Nephron progenitor cell (in vitro differentiated cells): Measurements from ENCODE around the gene RNF157.

ENCODE experiments used
- DNase-seq: peaks from one replicate; pipeline ENCODE4 v3.0.0; 2021
- H3K27ac Mint-ChIP-seq: 2 replicates; pipeline ENCODE4 v1.8.0; 2021; ENCODE audit warnings: mild to moderate bottlenecking, moderate library complexity, mixed read lengths
- H3K27me3 Mint-ChIP-seq: 2 replicates; pipeline ENCODE4 v1.8.0; 2021; ENCODE audit warnings: mild to moderate bottlenecking, low read depth, mixed read lengths; ENCODE audit not compliant: poor library complexity
- H3K36me3 Mint-ChIP-seq: 2 replicates; pipeline ENCODE4 v1.8.0; 2021; ENCODE audit warnings: low read depth, mixed read lengths
- H3K4me1 Mint-ChIP-seq: 2 replicates; pipeline ENCODE4 v1.8.0; 2021; ENCODE audit warnings: mixed read lengths
- H3K4me3 Mint-ChIP-seq: 2 replicates; pipeline ENCODE4 v1.8.0; 2021; ENCODE audit warnings: mild to moderate bottlenecking, moderate library complexity, mixed read lengths
- H3K9me3 Mint-ChIP-seq: 2 replicates; pipeline ENCODE4 v1.8.0; 2021; ENCODE audit warnings: mild to moderate bottlenecking, moderate library complexity, mixed read lengths
- TF ChIP-seq, protein P1 (sequence below): fragments of 200-600 bp; sonication (generic); IDR thresholded peaks from 2 replicates; pipeline ENCODE4 v1.5.0; 2021; ENCODE audit warnings: antibody characterized with exemption

Gene RNF157

DNA sequence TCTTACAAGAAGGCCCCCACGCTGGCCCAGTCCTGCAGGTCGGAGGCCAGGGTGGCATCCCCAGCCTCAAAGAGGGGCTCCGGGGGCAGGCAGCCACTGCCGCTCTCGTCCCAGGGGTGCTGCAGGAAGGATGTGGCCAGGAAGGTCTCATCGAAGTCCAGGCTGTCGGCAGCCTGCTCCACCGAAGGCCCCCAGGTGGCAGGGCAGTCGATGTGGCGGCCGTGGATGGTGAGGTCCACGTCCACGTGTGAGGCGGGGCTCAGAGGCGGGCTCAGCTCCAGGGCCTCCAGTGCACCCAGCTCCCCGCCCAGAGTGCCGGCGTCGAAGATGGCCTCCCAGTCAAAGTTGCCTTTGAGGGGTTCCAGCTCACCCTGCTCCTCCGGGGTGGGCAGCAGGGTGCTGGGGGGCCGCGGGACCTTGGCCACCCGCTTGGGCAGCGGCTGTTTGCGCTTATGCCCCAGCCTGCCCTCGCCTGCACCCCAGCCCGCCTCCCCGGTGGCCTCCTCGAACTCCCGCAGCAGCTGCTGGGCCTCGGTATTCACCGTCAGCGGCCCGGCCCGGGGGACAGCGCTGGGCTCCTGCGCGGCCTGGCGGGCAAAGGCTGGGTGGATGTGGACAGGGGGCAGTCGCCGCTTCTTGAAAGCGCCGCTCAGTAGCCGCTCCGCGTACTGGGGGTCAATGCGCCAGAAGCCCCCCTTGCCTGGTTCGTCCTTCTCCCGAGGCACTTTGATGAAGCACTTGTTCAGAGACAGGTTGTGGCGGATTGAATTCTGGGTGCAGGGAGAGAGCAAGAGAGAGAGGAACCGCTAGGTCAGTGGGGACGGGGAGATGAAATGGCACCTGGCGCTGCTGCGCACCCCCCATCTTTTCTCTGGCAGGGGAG, 102.7 kb downstream of the RNF157 start:
- Mint-ChIP-seq H3K4me1 (peaks cover 49% of the 10 kb centered on the region), H3K4me3 (peak overlapping the region; percentile 74), H3K27ac (no peak overlapping the region), H3K9me3 (peaks cover 6% of the 10 kb centered on the region), H3K27me3 (peaks cover 99% of the 10 kb centered on the region), H3K36me3 (no peaks in the 10 kb centered on the region)
- no peak for DNase-seq
- TF ChIP-seq, protein P1, sequence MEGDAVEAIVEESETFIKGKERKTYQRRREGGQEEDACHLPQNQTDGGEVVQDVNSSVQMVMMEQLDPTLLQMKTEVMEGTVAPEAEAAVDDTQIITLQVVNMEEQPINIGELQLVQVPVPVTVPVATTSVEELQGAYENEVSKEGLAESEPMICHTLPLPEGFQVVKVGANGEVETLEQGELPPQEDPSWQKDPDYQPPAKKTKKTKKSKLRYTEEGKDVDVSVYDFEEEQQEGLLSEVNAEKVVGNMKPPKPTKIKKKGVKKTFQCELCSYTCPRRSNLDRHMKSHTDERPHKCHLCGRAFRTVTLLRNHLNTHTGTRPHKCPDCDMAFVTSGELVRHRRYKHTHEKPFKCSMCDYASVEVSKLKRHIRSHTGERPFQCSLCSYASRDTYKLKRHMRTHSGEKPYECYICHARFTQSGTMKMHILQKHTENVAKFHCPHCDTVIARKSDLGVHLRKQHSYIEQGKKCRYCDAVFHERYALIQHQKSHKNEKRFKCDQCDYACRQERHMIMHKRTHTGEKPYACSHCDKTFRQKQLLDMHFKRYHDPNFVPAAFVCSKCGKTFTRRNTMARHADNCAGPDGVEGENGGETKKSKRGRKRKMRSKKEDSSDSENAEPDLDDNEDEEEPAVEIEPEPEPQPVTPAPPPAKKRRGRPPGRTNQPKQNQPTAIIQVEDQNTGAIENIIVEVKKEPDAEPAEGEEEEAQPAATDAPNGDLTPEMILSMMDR = no peak

DNA sequence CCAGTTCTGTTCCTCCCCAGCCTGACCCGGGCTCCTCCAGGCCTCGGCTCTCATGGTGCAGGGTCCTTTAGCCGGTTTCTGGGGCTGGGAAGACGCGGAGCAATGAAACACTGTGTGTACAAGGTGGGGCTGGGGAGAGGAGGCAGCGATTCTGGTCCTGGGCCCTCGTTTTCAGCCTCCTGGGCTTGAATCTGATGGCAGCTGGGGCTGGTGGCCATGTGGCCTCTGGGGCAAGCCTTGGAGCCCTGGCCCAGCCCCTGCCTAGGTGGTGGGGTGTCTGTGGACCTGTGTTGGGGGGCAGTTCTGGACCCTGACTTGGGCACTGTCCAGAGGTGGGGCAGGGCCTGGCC, 103.3 kb downstream of the RNF157 start:
- Mint-ChIP-seq H3K36me3 (no peaks in the 10 kb centered on the region), H3K9me3 (peaks cover 6% of the 10 kb centered on the region), H3K27me3 (peaks cover 99% of the 10 kb centered on the region), H3K4me1 (peaks cover 43% of the 10 kb centered on the region), H3K4me3 (no peak overlapping the region), H3K27ac (no peak overlapping the region)
- DNase-seq = no peak
- TF ChIP-seq, protein P1 = no peak

DNA sequence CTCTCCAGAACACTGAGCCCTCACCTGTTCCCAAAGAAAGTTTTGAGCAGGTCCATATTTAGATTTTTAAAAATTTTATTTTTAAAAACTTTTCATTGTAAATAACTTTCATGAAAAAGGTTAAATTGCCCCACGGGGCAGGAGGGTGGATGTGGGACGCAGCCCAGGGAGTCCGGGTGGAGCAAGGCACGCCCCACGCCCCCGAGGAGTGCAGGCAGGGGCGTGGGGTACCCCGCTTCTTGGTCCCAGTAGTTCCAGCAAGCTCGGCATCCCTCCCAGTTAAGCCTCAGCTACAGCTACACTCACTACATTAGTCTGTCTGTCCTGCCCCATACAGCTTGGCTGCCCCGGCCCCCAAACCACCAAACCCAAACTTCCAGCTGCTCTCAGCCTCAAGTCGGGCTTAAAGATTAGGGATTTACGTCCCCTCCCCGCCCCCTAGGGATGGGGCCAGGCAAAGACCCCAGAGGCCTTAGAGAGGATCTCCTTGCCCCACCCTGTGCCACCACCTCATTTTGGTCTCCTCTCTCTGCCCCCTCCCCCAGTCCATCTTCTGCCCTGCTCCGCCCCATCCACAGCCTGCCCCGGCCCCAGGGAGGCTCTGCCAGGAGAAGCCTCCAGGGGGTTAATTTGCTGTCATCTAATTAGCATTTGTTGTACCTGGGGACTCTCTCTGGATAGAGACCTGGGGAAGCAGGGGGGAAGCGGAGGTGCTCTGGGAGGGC, 103.9 kb downstream of the RNF157 start:
- Mint-ChIP-seq H3K36me3 (no peaks in the 10 kb centered on the region), H3K9me3 (peaks cover 6% of the 10 kb centered on the region), H3K27ac (no peak overlapping the region), H3K27me3 (peaks cover 99% of the 10 kb centered on the region), H3K4me1 (peaks cover 41% of the 10 kb centered on the region), H3K4me3 (no peak overlapping the region)
- TF ChIP-seq, protein P1 = no peak
- DNase-seq = no peak

DNA sequence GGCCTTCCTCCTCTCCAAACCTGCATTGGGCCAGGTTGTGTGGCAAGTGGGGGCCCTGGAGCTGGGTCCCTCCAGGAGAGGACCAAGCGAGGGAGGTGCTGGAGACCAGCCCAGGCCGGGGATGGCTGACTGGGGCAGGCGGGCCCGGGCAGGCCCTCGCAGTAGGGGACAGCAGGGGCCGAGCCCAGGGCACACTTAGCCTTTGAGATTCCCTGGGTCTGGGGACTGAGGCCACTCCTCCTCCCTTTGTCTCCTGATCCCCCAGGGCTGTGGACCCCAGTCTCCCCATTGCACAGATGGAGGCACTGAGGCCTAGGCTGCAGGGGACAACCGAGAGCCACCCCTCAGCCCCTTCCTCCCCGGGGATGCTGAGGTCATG, 104.5 kb downstream of the RNF157 start:
- Mint-ChIP-seq H3K4me3 (no peak overlapping the region), H3K9me3 (peaks cover 6% of the 10 kb centered on the region), H3K4me1 (peaks cover 46% of the 10 kb centered on the region), H3K27me3 (peaks cover 99% of the 10 kb centered on the region), H3K27ac (no peak overlapping the region), H3K36me3 (no peaks in the 10 kb centered on the region)
- TF ChIP-seq, protein P1 = no peak
- no peak for DNase-seq

DNA sequence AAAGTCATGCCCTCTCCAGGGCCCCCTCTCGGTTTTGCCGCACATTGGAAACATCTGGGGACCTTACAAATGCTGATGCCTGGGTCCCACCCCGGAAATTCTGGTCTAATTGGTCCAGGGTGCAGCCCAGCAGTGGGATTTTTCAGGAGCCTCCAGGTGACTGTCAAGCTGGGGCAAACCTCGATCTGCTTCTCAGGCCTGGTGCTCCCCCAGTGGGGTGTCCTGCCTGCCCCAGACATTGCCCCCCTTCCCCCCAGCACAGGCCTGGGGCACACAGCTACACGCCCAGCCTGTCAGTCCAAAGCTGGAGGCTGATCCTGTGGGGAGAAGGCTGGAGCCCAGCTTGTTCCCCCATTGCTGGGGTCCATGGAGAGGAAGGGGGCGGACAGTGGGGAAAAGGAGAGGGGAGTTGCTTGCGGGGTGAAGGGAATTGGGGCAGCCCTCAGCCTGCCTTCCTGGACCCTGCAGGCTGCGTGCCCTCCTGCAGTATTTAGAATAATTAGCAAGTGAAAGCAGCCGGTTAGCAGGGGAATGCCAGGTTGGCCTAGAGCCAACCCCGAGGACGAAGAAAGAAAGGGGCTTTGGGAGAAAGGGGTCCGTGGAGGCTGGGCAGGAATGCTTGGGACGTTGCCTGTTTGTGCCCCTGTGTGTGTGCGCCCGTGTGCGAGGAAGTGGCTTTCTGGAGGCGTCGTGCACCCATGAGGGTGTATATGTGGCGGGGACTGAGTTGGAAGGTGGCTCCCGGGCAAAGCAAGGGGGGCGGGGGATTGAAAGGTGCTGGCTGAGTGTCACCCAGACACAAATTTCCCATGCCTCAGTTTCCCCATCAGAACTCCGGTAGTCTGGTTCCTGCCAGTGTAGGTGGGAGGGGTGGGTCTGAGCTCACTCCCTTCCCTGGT, 105.1 kb downstream of the RNF157 start:
- no peak for DNase-seq
- H3K4me3 Mint-ChIP-seq = no peak overlapping the region

More for the DNA sequence above, 105.1 kb downstream of the RNF157 start:
- Mint-ChIP-seq H3K9me3 (peaks cover 6% of the 10 kb centered on the region), H3K27me3 (peaks cover 99% of the 10 kb centered on the region), H3K4me1 (peaks cover 51% of the 10 kb centered on the region), H3K36me3 (no peaks in the 10 kb centered on the region), H3K27ac (no peak overlapping the region)
- TF ChIP-seq, protein P1 = no peak
